T-helper 1 cell treated with Interleukin-12 subunit alpha and Interleukin-12 subunit beta and Interleukin-4 antibody, amounts not matched to agents 30 μg/mL and 1 μg/mL, for 36 hours (primary cell): Measurements from ENCODE around the gene HNRNPH2.

Experiments
- H3K27ac Mint-ChIP-seq: one replicate; pipeline ENCODE4 v1.8.0; 2021; ENCODE audit warnings: mild to moderate bottlenecking, mixed read lengths
- H3K27me3 Mint-ChIP-seq: one replicate; pipeline ENCODE4 v1.8.0; 2021; ENCODE audit warnings: low read depth, mixed read lengths
- H3K36me3 Mint-ChIP-seq: one replicate; pipeline ENCODE4 v1.8.0; 2021; ENCODE audit warnings: low read depth, mixed read lengths
- H3K4me1 Mint-ChIP-seq: one replicate; pipeline ENCODE4 v1.8.0; 2021; ENCODE audit warnings: low read depth, mixed read lengths
- H3K4me3 Mint-ChIP-seq: one replicate; pipeline ENCODE4 v1.8.0; 2021; ENCODE audit warnings: mild to moderate bottlenecking, moderate library complexity, mixed read lengths
- H3K9me3 Mint-ChIP-seq: one replicate; pipeline ENCODE4 v1.8.0; 2021; ENCODE audit warnings: mixed read lengths

HNRNPH2 gene, protein sequence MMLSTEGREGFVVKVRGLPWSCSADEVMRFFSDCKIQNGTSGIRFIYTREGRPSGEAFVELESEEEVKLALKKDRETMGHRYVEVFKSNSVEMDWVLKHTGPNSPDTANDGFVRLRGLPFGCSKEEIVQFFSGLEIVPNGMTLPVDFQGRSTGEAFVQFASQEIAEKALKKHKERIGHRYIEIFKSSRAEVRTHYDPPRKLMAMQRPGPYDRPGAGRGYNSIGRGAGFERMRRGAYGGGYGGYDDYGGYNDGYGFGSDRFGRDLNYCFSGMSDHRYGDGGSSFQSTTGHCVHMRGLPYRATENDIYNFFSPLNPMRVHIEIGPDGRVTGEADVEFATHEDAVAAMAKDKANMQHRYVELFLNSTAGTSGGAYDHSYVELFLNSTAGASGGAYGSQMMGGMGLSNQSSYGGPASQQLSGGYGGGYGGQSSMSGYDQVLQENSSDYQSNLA

DNA sequence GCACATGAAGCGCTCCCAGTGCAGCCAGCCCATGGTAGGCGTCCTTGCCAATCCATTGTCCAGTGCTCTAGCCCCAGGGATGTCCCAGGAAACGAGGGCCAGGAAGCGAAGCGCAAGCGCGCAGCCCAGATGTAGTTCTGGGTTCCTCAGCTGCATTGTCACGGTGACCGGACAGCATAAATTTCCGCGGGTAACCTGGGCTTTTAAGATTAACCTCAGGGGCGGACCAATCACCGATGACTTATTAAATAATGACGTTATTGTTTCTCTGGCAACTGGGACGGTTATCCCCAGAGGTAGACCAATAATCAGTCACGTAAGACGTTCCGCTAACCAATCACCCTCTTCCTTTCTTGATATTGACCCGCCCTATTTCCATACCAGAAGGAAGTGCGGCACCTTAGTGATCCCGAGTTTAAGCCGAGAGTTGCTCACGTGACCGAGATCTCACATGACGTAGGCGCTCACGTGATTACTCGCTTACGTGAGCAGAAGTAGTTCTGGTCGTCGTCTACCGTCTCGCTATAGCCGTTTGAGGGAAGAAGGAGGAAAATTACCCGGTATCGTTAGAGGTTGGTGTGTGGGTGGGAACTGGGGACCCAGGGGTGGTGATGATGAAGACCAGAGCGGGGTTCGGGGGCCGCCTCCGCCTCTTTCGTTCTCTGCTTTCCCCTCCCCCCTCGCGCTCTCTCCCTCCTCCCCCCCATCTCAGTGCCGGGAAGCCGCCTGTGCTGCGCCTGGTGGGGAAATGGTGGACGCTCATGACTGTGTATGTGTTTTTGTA is at the start of gene HNRNPH2, which contains the start of gene GLA:
HNRNPH2 (plus strand) TSS at position 475 of the 784 bp plus-strand sequence. CDS start 3,767 bp downstream, outside the sequence.
GLA (minus strand) TSS at position 178 of the 784 bp plus-strand sequence; CDS start at position 156, 22 bp downstream.
- peak within 1 kb of the TSS; percentile 99 for H3K4me3 Mint-ChIP-seq
- H3K9me3 Mint-ChIP-seq = no peaks in the 10 kb centered on the region
- H3K27me3 Mint-ChIP-seq = no peaks in the 10 kb centered on the region
- H3K27ac Mint-ChIP-seq = peak within 1 kb of the TSS; percentile 98
- peaks cover 28% of the 10 kb centered on the region for H3K4me1 Mint-ChIP-seq
- peaks cover 21% of the 10 kb centered on the region for H3K36me3 Mint-ChIP-seq

DNA sequence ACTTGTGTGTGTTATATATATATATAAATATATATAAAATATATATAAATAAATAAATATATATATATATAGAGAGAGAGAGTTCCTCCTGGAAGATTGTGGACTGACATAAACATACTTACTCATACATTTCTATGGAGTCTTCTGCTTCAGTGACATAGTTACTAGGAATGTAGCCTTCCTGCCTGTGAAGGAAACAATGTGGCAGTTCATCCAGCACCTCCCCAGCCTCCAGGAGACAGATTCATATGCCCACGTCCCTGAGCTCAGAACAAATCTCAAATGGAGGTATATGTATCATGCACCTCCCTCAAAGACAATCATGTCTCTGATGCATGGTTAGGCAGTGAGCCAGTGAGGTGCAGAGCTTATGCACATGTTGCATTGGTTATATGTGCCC is 48.1 kb upstream of the HNRNPH2 start:
- Mint-ChIP-seq H3K36me3 (no peaks in the 10 kb centered on the region), H3K4me3 (no peak overlapping the region), H3K27ac (no peak overlapping the region), H3K9me3 (no peaks in the 10 kb centered on the region), H3K27me3 (peaks cover 3% of the 10 kb centered on the region), H3K4me1 (no peaks in the 10 kb centered on the region)

DNA sequence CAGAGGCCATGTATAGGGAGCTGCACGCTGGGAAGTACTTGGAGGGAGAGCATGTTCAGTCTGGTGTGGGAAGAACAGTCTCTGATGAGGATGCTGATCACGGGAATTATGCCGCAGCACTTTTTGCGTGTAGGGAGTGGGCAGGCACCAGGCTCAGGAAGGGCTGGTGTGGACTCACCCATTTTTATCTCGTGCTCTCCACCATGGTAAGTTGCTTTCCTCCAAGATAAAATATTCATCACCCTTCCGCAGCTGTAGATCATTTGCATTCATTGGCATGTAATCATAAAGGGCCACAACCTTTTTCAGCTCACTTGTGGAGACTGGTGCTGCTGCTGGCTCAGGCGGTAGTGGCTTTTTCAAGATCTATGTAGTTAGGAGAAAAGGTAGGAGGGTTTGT is 47.6 kb upstream of the HNRNPH2 start:
- Mint-ChIP-seq H3K4me3 (no peak overlapping the region), H3K27me3 (peaks cover 3% of the 10 kb centered on the region), H3K9me3 (no peaks in the 10 kb centered on the region), H3K27ac (no peak overlapping the region), H3K36me3 (no peaks in the 10 kb centered on the region), H3K4me1 (no peaks in the 10 kb centered on the region)

DNA sequence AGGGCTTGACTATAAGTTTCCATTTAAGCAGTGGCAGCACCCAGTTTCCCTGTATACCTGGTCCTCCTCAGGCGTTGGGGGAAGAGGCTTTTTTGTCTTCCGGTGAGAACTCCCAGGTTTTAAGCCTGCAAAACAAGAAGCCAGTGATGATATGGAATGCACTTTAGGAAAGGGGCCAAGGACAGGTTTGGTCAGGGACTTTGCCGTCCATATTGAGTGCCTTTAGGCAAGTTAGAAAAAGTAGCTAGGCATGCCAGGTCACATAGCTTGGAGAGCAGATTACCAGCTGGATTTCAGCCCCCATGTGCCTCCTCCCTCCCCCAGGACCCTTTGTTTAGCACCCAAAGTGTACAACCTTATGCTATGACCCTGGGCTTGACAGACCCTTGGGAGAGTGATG is 45.9 kb upstream of the HNRNPH2 start:
- Mint-ChIP-seq H3K9me3 (no peaks in the 10 kb centered on the region), H3K27me3 (no peaks in the 10 kb centered on the region)

DNA sequence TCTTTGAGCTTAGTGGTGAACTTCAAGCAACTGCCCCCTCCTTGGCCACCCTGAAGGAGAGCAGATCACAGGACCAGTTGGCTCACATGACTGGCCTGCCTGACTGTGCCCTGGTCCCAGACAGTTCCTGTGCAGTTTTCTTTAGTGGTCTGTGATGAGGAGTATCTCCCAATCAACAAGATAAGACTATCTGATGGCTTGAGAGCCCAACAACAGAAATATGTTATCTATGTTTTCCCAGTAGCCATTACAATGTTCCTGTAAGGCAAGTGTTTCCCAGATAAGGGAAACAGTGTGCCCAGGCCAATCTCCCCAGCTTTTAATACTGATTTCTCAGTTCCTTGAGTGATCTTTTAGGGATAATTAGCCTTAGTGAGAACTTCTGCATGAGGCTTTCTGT is 45.3 kb upstream of the HNRNPH2 start:
- Mint-ChIP-seq H3K36me3 (no peaks in the 10 kb centered on the region), H3K9me3 (no peaks in the 10 kb centered on the region), H3K27me3 (no peaks in the 10 kb centered on the region), H3K4me3 (no peak overlapping the region), H3K27ac (no peak overlapping the region), H3K4me1 (no peaks in the 10 kb centered on the region)

More for the DNA sequence above, 45.9 kb upstream of the HNRNPH2 start:
- Mint-ChIP-seq H3K36me3 (no peaks in the 10 kb centered on the region), H3K4me3 (no peak overlapping the region), H3K4me1 (no peaks in the 10 kb centered on the region), H3K27ac (no peak overlapping the region)

DNA sequence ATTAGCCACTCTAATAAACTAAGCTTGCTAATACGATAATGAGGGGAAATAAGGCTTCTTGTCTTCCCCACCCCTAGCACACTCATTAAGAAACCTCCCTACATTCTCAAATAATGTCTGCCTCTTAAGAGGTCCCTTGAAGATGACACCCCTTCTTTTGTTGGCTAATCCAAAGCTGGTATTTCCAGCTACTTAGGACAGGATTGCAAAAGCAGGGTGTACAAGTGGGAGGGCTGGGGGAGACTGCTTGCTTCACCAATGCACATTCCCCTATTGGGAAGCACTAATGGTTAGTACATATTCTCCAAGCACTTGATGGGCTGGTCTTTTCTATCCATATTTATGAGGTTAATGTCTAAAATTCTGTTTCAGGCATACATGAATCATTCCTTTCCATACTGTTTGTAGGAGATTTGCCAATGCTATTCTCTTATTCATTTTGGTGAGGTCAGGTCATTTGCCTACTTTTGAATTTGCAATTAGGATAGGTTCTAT is 42.7 kb upstream of the HNRNPH2 start:
- H3K9me3 Mint-ChIP-seq = no peaks in the 10 kb centered on the region
- no peaks in the 10 kb centered on the region for H3K27me3 Mint-ChIP-seq
- no peak overlapping the region for H3K27ac Mint-ChIP-seq
- H3K4me3 Mint-ChIP-seq = no peak overlapping the region
- H3K36me3 Mint-ChIP-seq = no peaks in the 10 kb centered on the region
- no peaks in the 10 kb centered on the region for H3K4me1 Mint-ChIP-seq

DNA sequence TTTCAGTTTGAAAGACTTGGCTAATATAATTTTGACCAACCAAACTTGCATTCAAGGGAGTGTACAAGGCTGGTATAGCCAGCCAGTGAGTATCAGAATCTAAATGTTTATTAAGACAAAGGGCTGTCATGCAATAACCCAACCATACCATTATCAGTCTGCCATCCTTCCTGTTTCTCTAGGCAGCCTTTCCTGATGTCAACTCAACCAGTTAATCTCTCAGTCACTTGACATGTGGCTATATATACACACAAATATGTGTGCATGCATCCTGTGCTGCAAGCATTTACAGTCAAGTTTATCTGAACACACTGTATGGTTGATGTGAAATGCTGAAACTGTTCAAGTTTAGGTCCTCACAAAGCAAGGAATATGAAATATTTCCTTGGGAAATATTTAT is 39.2 kb upstream of the HNRNPH2 start:
- no peak overlapping the region for H3K27ac Mint-ChIP-seq
- H3K4me3 Mint-ChIP-seq = no peak overlapping the region
- no peaks in the 10 kb centered on the region for H3K9me3 Mint-ChIP-seq
- no peaks in the 10 kb centered on the region for H3K36me3 Mint-ChIP-seq
- no peaks in the 10 kb centered on the region for H3K27me3 Mint-ChIP-seq
- peaks cover 2% of the 10 kb centered on the region for H3K4me1 Mint-ChIP-seq

DNA sequence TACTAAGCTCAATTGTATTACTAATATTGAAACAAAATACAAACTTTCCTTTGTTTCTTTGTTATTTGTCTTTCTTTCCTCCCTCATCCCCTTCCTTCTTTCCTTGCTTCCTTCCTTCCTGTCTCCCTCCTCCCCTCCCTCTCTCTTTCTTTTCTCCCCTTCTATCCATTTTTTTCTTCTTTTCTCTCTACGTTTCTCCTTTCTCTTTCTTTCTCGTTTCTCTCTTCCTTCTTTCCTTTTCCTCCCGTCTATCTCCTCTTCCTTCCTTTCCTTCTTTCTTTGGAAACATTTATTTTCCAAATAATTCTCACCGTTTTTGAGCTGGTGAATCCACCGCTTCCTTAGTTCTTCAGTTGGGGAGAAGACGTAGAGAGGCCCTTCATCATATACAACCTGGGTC is 38.3 kb upstream of the HNRNPH2 start:
- Mint-ChIP-seq H3K4me3 (no peak overlapping the region), H3K27ac (no peak overlapping the region), H3K9me3 (no peaks in the 10 kb centered on the region)

DNA sequence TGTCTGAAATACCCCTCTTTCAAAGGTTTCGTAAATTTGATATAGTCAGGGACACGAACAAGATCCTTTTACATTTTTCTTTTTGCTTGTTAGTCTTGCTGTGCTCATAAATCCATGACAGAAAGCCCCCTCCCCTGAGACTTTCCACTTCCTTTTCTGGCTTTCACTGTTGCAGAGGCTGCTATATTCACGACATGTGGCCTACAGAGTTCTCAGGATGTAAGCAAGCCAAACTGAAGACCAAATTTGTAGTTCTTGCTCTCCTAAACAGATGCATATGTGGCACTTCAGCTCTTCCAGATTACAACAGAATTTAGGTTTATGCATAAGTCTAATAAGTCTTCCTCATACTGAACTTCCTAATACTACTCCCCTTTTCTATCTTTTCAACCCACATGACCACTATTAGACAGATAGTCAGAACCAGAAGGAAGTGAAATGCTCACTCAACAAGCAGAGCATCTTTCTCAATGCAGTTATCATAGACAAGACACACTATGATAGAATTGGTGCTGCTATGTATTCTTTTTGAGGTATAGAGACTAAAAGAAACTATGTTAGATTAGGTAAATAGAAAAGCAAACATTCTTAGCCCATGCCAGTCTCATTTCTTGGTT is 37.0 kb upstream of the HNRNPH2 start:
- Mint-ChIP-seq H3K4me3 (no peak overlapping the region), H3K4me1 (peaks cover 2% of the 10 kb centered on the region), H3K27me3 (no peaks in the 10 kb centered on the region), H3K9me3 (no peaks in the 10 kb centered on the region), H3K27ac (no peak overlapping the region), H3K36me3 (no peaks in the 10 kb centered on the region)

More for the DNA sequence above, 38.3 kb upstream of the HNRNPH2 start:
- H3K4me1 Mint-ChIP-seq = peaks cover 2% of the 10 kb centered on the region
- no peaks in the 10 kb centered on the region for H3K36me3 Mint-ChIP-seq
- no peaks in the 10 kb centered on the region for H3K27me3 Mint-ChIP-seq

DNA sequence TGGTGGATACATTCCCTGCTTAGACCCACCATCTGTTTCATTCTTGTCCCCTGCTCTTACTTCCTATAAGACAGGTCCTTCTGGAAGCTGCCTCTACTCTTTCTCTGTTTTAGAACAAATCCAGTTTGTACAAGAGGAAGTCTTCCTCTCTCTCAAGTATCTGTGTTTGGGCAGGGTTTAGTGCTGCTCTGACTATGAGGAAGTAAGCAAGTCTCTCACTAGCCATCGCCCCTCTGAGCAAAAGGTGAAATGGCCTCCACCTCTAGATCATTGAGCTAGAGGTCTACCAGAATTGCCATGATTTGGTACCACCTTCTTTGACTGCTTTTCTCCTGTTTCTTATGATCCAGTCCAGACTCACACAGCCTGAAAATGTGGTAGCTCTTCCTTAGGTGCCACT is 30.5 kb upstream of the HNRNPH2 start:
- no peak overlapping the region for H3K27ac Mint-ChIP-seq
- no peaks in the 10 kb centered on the region for H3K9me3 Mint-ChIP-seq
- no peak overlapping the region for H3K4me3 Mint-ChIP-seq
- H3K27me3 Mint-ChIP-seq = peaks cover 4% of the 10 kb centered on the region
- H3K4me1 Mint-ChIP-seq = no peaks in the 10 kb centered on the region
- no peaks in the 10 kb centered on the region for H3K36me3 Mint-ChIP-seq

DNA sequence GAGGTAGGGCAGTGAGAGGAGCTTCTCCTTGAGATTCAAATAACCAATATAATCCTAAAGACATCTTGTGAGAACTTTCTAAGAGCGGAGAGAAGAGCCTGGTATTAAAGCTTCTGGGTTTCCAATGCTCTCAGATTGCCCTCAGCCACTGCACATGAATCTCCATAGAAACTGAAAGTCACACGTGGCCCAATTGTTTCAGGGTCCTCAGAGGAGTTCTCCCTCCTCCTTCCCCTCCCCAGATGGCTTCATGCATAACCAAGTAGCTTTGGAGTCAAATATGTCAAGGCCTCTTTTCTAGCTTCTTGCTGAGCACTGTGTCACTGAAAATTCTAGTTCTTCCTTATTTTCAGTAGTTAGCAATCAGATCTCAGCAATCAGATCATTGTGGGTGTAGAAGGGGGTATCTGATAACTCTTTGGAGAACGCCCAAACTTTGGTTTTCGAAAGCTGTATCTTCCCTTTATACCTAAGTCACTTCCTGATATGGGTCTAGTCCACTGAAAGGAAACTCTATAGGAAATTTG is 24.3 kb upstream of the HNRNPH2 start:
- Mint-ChIP-seq H3K4me3 (no peak overlapping the region), H3K4me1 (no peaks in the 10 kb centered on the region), H3K36me3 (no peaks in the 10 kb centered on the region), H3K27ac (no peak overlapping the region), H3K9me3 (no peaks in the 10 kb centered on the region), H3K27me3 (peaks cover 4% of the 10 kb centered on the region)

DNA sequence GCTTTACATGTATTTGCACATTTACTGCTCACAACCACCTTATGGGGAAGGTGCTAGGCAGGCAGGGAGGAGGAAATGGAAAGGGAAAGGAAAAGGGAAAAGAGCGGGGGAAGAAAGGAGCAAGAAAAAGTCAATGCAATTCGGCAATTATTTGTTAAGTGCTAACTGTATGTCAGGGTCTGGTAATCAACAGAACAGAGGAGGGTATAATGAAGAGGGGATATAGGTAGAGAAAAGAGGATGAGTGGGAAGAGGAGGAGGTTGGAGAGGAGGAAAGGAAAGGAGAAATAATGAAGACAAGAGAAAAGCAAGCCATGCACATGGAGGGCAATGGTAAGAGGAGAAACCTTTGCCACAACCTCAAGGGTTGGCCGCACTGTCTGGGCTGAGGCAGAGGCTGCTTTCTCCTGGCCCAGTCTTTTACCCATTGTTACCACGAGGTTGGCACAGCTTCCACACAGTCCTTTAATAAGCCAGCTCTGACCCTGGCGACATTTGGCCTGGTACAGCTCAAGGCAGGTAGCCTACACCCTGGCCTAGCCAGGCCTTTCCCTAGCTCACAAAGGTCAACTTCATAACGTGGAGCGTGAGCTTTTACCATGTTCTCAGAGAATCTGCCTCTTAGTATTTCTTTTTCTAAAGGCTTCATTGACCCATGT is 22.9 kb upstream of the HNRNPH2 start:
- no peaks in the 10 kb centered on the region for H3K9me3 Mint-ChIP-seq
- H3K27ac Mint-ChIP-seq = no peak overlapping the region
- no peak overlapping the region for H3K4me3 Mint-ChIP-seq
- H3K27me3 Mint-ChIP-seq = no peaks in the 10 kb centered on the region
- no peaks in the 10 kb centered on the region for H3K4me1 Mint-ChIP-seq
- H3K36me3 Mint-ChIP-seq = no peaks in the 10 kb centered on the region

DNA sequence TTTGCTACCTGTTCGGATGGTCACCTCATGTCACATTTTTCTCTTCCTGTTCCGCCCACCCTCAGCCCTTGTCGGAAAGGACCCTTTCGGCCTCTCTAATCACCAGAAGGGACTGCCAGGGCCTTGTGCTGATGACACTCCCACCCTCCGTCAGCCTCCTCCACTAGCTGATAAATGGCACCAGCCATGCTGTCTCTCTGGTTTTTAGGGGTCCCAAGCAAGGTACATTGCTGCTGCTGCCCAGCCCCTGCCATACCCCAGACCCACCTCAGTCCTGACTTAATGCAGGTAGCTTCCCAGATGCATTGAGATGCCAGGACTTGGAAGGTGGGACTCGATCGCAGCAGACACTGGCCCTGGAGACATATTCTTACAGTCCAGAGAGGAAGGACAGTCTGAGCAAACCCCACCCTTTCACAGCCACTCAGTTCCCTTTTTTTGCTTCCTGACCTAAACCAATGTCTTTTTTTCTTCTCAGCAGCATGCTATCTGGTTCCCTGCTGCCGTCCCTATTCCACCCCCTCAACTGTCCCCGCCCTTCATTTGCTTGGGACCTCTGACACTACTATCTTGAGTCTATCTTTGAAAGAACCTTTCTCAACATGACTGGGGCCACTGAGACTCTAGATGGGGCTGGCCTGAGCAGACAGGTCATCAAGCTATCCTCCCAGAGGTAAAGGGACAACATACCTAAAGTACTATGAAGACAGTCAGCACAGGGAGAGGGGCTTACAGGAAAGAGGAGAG is 22.1 kb upstream of the HNRNPH2 start, which contains the start of gene BTK:
BTK (minus strand) TSS at position 397 of the 747 bp plus-strand sequence. CDS start 10,907 bp downstream, outside the sequence.
- Mint-ChIP-seq H3K9me3 (no peaks in the 10 kb centered on the region), H3K4me3 (no peak within 1 kb of the TSS), H3K27ac (no peak within 1 kb of the TSS), H3K36me3 (no peaks in the 10 kb centered on the region), H3K4me1 (peaks cover 1% of the 10 kb centered on the region), H3K27me3 (no peaks in the 10 kb centered on the region)
